Myometrial cell (primary cell): ENCODE measurements around the gene EFCAB3. TPM values are rescaled to one million over a fixed set of nuclear protein-coding genes. Genes with fewer than 3 reads are reported as not detected.

Experiments
- total RNA-seq: library from RNA; depleted of rRNA; stranded (reverse); fragments of >200 nt; gene quantifications from 2 replicates; pipeline ENCODE4 v1.2.3, GENCODE V29; 2015

The EFCAB3 gene
- total RNA-seq: not detected in 2 replicates

GRCh38 chr17:62380253-62380652 lies at the start of gene EFCAB3:
Gene EFCAB3 (plus strand): TSS chr17:62380553. CDS start chr17:62382980, 2,427 bp downstream.

GRCh38 chr17:62423647-62424461 lies 43.5 kb downstream of the EFCAB3 start, which contains the start of gene METTL2A:
Gene METTL2A (plus strand): TSS chr17:62423897. CDS start chr17:62423903, 6 bp downstream.

Other genes with a start within 250 kb of the EFCAB3 start
- gene METTL2A, start 43.3 kb downstream of the EFCAB3 start, total RNA-seq: 21.6 and 23.0 TPM in 2 replicates
- gene TLK2, start 98.3 kb downstream of the EFCAB3 start, total RNA-seq: 32.3 and 34.2 TPM in 2 replicates
- 198 and 258 TPM in 2 replicates for gene MRC2, start 247.1 kb downstream of the EFCAB3 start, total RNA-seq